CD4-positive, alpha-beta T cell treated with Interleukin-4 for 4 hours (primary cell): ENCODE data around the gene LHX5.
"Not testable (repeated sequence)": the region's sequence is repeated elsewhere in the genome, so short reads cannot be mapped to it uniquely, and the experiment has no call there.

Source experiments
- DNase-seq: peaks from one replicate; pipeline ENCODE4 v3.0.0-alpha.2; 2020

Gene LHX5

GRCh38 chr12:113471619-113472171 lies at the start of gene LHX5:
TSS of gene LHX5 (minus strand) at chr12:113471871. CDS start at chr12:113471498, 373 bp downstream.
- DNase-seq = no peak

- DNase-seq = no peak
These were observed 48.0 kb upstream of the LHX5 start for GRCh38 chr12:113519464-113520307.

- no peak for DNase-seq
These were observed 43.6 kb upstream of the LHX5 start for GRCh38 chr12:113515082-113515856.

GRCh38 chr12:113514602-113515001 lies 42.9 kb upstream of the LHX5 start:
- DNase-seq = no peak

GRCh38 chr12:113512568-113512967 lies 40.9 kb upstream of the LHX5 start:
- no peak for DNase-seq

- no peak for DNase-seq
These were observed 35.2 kb upstream of the LHX5 start for GRCh38 chr12:113506867-113507266.

GRCh38 chr12:113505941-113506340 lies 34.3 kb upstream of the LHX5 start:
- DNase-seq = no peak

- DNase-seq = no peak
These were observed 33.2 kb upstream of the LHX5 start for GRCh38 chr12:113504917-113505316.

- no peak for DNase-seq
These were observed 29.2 kb upstream of the LHX5 start for GRCh38 chr12:113500782-113501311.

- no peak for DNase-seq
These were observed 28.6 kb upstream of the LHX5 start for GRCh38 chr12:113500306-113500675.

GRCh38 chr12:113498490-113498889 lies 26.8 kb upstream of the LHX5 start:
- no peak for DNase-seq

GRCh38 chr12:113497693-113498092 lies 26.0 kb upstream of the LHX5 start:
- no peak for DNase-seq

- DNase-seq = not testable (repeated sequence)
These were observed 24.3 kb upstream of the LHX5 start for GRCh38 chr12:113495941-113496340.

- DNase-seq = no peak
These were observed 16.7 kb upstream of the LHX5 start for GRCh38 chr12:113488322-113488721.

- no peak for DNase-seq
These were observed 15.1 kb upstream of the LHX5 start for GRCh38 chr12:113486722-113487121.

GRCh38 chr12:113485330-113485729 lies 13.7 kb upstream of the LHX5 start:
- no peak for DNase-seq

- DNase-seq = no peak
These were observed 10.7 kb upstream of the LHX5 start for GRCh38 chr12:113482334-113482733.

- no peak for DNase-seq
These were observed 8.8 kb upstream of the LHX5 start for GRCh38 chr12:113480336-113480971.

GRCh38 chr12:113479590-113480335 lies 8.1 kb upstream of the LHX5 start:
- no peak for DNase-seq

GRCh38 chr12:113479216-113479589 lies 7.5 kb upstream of the LHX5 start:
- DNase-seq = no peak

GRCh38 chr12:113478351-113479011 lies 6.8 kb upstream of the LHX5 start:
- no peak for DNase-seq

GRCh38 chr12:113477842-113478215 lies 6.2 kb upstream of the LHX5 start:
- no peak for DNase-seq
